HEK293 (cell line): Measurements from ENCODE around the gene TEKTIP1.

Experiments used
- AEBP2 ChIP-seq: fragments of 450-650 bp; formaldehyde crosslinking; IDR thresholded peaks from 2 replicates; pipeline ENCODE4 v1.5.1; 2016; ENCODE audit warnings: missing biosample characterization, missing genetic modification characterization, borderline replicate concordance
- BCL11A ChIP-seq: fragments of 450-650 bp; formaldehyde crosslinking; IDR thresholded peaks from 2 replicates; pipeline ENCODE4 v1.5.1; 2016; ENCODE audit warnings: low read depth, missing biosample characterization, missing genetic modification characterization
- OSR2 ChIP-seq: fragments of 450-650 bp; formaldehyde crosslinking; IDR thresholded peaks from 2 replicates; pipeline ENCODE4 v1.5.1; 2016; ENCODE audit warnings: missing biosample characterization, missing genetic modification characterization
- SCRT2 ChIP-seq: fragments of 450-650 bp; formaldehyde crosslinking; IDR thresholded peaks from 2 replicates; pipeline ENCODE4 v1.5.1; 2016; ENCODE audit warnings: missing biosample characterization, missing genetic modification characterization
- TSHZ1 ChIP-seq: fragments of 450-650 bp; formaldehyde crosslinking; IDR thresholded peaks from 2 replicates; pipeline ENCODE4 v1.5.1; 2016; ENCODE audit warnings: missing biosample characterization, missing genetic modification characterization, borderline replicate concordance
- ZBTB26 ChIP-seq: fragments of 450-650 bp; formaldehyde crosslinking; optimal IDR thresholded peaks from 2 replicates; pipeline ENCODE3; 2016; ENCODE audit warnings: missing biosample characterization, mild to moderate bottlenecking, missing genetic modification characterization
- ZNF133 ChIP-seq: fragments of 450-650 bp; formaldehyde crosslinking; IDR thresholded peaks from 2 replicates; pipeline ENCODE4 v1.5.1; 2016; ENCODE audit warnings: missing biosample characterization, missing genetic modification characterization
- ZNF140 ChIP-seq: fragments of 450-650 bp; formaldehyde crosslinking; IDR thresholded peaks from 2 replicates; pipeline ENCODE4 v1.5.1; 2016; ENCODE audit warnings: missing biosample characterization, missing genetic modification characterization
- ZNF148 ChIP-seq: fragments of 450-650 bp; formaldehyde crosslinking; IDR thresholded peaks from 2 replicates; pipeline ENCODE4 v1.5.0; 2017; ENCODE audit warnings: missing biosample characterization, missing genetic modification characterization, borderline replicate concordance
- ZNF155 ChIP-seq: fragments of 450-650 bp; formaldehyde crosslinking; IDR thresholded peaks from 2 replicates; pipeline ENCODE4 v1.5.1; 2016; ENCODE audit warnings: missing biosample characterization, missing genetic modification characterization
- ZNF174 ChIP-seq: fragments of 450-650 bp; formaldehyde crosslinking; IDR thresholded peaks from 2 replicates; pipeline ENCODE4 v1.5.0; 2017; ENCODE audit warnings: missing biosample characterization, mild to moderate bottlenecking, missing genetic modification characterization
- ZNF398 ChIP-seq: fragments of 450-650 bp; formaldehyde crosslinking; IDR thresholded peaks from 2 replicates; pipeline ENCODE4 v1.5.1; 2017; ENCODE audit warnings: missing biosample characterization, missing genetic modification characterization
- ZNF501 ChIP-seq: fragments of 450-650 bp; formaldehyde crosslinking; IDR thresholded peaks from 2 replicates; pipeline ENCODE4 v1.5.1; 2016; ENCODE audit warnings: missing biosample characterization, missing genetic modification characterization
- ZNF518A ChIP-seq: fragments of 450-650 bp; formaldehyde crosslinking; conservative IDR thresholded peaks from 2 replicates; pipeline ENCODE4 v1.5.1; 2016; ENCODE audit warnings: low read depth, missing biosample characterization, missing genetic modification characterization
- ZNF639 ChIP-seq: fragments of 450-650 bp; formaldehyde crosslinking; IDR thresholded peaks from 2 replicates; pipeline ENCODE4 v1.5.1; 2016; ENCODE audit warnings: missing biosample characterization, missing genetic modification characterization
- ZNF660 ChIP-seq: fragments of 450-650 bp; IDR thresholded peaks from 2 replicates; pipeline ENCODE4 v1.5.1; 2018; ENCODE audit warnings: missing biosample characterization, mild to moderate bottlenecking, missing genetic modification characterization
- ZSCAN16 ChIP-seq: fragments of 450-650 bp; formaldehyde crosslinking; IDR thresholded peaks from 2 replicates; pipeline ENCODE4 v1.5.1; 2016; ENCODE audit warnings: missing biosample characterization, missing genetic modification characterization
- ZSCAN18 ChIP-seq: fragments of 450-650 bp; formaldehyde crosslinking; IDR thresholded peaks from 2 replicates; pipeline ENCODE4 v1.5.1; 2016; ENCODE audit warnings: missing biosample characterization, missing genetic modification characterization

Gene TEKTIP1

GRCh38 chr19:3573162-3573857, 34.3 kb downstream of the TEKTIP1 start (continued):
- TF ChIP-seq ZNF501 (tag by site-specific recombination): no peak
- no peak for TF ChIP-seq ZNF148 (tag by site-specific recombination)
- TF ChIP-seq ZNF639 (tag by site-specific recombination): no peak
- TF ChIP-seq ZNF518A (tag by site-specific recombination): no peak
- TF ChIP-seq AEBP2: no peak
- TF ChIP-seq ZSCAN18 (tag by site-specific recombination): no peak
- TF ChIP-seq TSHZ1 (tag by site-specific recombination): no peak; the same call in 1 of the 2 replicates
- TF ChIP-seq ZNF398 (tag by site-specific recombination): peak; percentile 79
- no peak for TF ChIP-seq ZSCAN16 (tag by site-specific recombination)
- TF ChIP-seq ZBTB26: peak; percentile 72
- no peak for TF ChIP-seq ZNF140 (tag by site-specific recombination)
- no peak for TF ChIP-seq ZNF174 (tag by site-specific recombination)
- no peak for TF ChIP-seq ZNF133 (tag by site-specific recombination)
- TF ChIP-seq SCRT2: no peak
- TF ChIP-seq ZNF660 (tag by site-specific recombination): no peak
- no peak for TF ChIP-seq OSR2 (tag by site-specific recombination)
- TF ChIP-seq ZNF155 (tag by site-specific recombination): no peak
- peak; percentile 84 for TF ChIP-seq BCL11A (tag by site-specific recombination)
